Pons (tissue), 1 donor: ENCODE data around the gene DCUN1D1.
"Not testable (repeated sequence)": the region's sequence is repeated elsewhere in the genome, so short reads cannot be mapped to it uniquely, and the experiment has no call there.

Experiments used
- DNase-seq: peaks from one replicate; pipeline ENCODE4 v3.0.0-alpha.2; 2016; ENCODE audit warnings: low spot score

The DCUN1D1 gene

DNA sequence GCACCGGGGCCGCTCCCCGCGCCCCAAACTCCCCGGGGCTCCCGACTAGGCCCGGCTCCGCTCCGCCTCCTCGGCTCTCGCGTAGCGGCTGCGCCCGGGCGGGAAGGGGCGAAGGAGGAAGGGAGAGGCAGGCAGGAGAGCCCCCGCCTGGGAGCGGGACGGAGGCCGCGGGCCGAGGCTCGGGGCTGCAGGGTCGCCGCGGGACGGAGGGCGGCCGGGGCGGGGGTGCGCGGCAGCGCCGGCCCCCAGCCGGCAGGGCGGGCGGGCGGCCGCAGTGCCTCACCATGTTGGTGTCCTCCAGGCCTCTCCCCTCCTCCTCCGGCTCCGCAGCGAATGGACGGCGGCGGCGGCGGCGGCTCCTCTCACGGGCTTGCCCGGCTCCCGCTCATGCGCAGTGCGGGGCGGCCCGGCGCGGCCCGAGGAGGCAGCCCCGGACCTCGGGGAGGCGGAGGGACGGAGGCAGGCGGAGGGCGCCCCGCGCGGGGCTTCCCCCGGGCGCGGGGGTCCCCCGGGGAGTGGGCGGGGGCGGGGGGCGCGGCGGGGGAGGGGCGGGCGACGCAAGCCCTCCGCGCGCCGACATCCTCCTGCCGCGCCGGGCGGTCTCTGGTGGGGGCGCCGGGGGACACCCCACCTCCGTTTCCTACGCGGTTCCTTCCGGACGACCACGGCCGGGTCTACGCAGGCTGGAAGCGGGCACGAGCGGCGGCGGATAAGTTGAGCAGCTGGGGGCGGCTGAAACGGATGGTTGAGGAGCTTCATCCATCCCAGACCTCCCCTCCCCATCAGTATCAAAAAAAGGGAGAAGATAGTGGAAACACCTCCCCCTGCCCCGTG lies at the start of gene DCUN1D1:
Gene DCUN1D1, minus strand, starts transcription at position 335 of the 834 bp plus-strand sequence. Its CDS starts 49 bp downstream, at position 286.
- DNase-seq: peak; percentile 66

DNA sequence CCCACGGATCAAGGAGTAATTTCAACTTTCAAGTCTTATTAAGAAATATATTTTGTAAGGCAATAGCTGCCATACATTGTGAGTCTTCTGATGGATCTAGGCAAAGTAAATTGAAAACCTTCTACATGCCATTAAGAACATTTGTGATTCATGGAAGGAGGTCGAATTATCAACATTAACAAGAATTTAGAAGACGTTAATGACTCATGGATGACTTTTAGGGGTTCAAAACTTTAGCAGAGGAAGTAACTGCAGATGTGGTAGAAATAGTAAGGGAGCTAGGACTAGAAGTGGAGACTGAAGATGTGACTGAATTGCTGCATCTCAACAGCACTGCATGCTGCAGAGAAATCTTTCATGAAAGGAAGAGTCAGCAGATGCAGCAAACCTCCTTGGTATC lies 48.1 kb upstream of the DCUN1D1 start:
- no peak for DNase-seq

DNA sequence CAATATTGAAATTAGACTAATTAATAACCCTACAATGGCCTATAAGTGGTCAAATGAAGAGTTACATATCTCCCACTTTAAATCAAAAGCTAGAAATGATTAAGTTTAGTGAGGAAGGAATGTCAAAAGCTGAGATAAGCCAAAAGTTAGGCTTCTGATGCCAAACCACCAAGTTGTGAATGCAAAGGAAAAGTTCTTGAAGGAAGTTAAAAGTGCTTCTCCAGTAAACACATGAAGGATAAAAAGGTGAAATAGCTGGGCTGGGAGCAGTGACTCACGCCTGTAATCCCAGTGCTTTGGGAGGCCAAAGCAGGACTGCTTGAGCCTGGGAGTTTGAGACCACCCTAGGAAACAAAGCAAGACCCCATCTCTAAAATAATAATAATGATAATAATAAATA lies 46.9 kb upstream of the DCUN1D1 start:
- no peak for DNase-seq

DNA sequence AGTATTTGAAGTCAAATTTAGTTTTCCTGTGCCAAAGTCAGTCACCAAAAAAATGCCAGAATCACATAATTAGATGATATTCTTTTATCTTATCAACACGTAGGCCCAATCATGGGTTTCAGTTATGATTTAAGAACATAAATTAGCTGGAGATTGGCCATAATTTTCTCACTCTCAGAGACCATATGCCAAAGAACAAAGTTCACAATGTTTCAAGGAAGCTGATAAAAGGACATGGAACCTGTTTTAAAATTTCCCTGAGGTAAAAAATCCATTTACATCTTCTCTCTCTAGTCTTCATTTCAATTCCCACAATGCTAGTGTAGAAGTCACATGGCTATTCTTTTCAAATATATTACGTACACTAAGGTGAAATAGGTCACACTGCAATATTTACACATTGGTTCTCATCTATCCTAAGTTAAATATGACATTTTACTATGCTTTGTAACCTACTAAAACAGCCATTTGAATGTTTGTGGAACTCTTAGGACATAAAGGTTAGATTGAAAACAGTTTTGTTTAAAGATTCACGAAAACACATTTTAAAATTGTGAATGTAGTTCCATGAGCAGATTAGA lies 42.7 kb upstream of the DCUN1D1 start:
- DNase-seq: no peak

DNA sequence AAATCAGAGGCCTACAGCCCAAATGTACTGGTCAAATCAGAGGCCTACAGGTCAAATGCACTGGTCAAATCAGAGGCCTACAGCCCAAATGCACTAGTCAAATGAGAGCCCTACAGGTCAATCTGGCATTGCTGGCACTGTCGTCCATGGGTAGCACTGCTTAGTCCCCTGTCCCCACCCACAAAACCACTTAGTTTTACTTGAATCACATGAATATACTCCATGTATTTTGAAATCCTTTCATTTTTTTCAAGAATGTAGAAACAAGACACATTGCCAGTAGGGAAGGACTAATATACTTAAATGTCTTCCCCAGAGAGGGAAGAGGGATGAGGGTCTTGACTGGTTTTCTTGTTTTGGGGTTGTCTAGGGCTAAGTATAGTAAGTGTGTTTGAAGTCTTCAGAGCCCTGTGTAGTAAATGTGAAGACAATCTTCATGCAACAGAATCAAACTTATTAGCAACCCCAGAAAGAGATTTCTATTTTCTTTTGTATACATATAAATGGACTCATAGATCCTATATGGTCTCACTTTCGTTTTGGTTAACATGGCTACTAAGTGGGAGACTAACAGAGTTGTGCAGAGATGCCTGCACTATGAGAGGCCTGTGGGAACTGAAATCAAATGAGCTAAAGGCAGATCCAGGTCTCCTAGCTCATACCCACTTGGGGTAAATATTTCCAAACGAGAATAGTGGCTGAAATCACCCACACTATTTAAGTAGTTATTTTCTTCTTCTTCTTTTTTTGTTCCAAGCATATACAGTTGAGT lies 38.3 kb upstream of the DCUN1D1 start:
- no peak for DNase-seq

DNA sequence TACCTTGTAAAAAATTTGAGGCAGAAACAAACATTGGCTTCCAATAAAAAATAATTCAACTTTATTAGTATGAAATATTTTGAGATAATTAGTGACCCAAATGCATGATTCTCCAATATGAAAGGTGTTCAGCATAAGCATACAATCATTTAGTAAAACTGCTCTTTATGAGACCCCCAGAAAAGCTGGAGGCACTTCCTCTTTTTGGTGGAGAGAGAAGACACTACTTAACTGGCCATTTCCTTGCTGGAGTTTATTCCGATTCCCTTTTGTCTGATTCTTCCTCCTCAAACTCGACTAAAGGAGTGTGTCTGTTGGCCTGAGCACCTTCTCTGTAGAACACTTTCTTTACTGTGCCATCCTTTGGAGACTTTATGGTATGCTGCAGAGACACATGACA lies 34.8 kb upstream of the DCUN1D1 start:
- DNase-seq: no peak

DNA sequence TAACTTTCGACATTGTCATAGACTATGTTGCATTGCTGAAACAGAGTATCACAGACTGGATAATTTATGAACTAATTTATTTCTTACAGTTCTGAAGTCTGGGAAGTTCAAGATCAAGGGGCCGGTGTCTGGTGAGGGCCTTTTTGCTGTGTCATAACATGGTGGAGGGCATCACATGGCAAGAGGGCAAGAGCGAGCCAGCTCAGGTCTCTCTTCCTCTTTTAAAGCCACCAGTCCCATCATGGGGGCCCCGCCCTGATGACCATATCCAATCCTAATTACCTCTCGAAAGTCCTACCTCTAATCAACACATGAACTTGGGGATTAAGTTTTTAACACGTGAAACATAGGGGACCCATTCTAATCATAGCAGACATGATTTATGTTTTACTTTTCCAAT lies 33.5 kb upstream of the DCUN1D1 start:
- DNase-seq: no peak

DNA sequence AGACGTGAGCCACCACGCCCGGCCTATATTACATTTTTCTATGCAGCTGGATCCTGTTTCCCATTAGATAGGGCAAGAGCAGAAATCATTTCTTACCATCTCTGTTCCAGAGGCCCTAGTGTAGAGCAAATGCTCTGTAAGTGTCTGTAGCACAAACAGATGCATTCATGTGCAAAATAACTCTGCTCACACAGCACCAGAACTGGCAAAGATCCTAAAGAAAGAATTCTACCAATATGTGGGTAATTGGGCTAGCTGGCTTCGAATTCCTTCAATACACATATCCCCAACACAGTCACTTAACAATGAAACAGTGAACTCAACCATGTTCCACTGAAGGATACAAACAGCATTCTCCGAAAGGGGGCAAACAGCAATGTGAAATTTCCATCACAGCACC lies 32.7 kb upstream of the DCUN1D1 start:
- DNase-seq: no peak

DNA sequence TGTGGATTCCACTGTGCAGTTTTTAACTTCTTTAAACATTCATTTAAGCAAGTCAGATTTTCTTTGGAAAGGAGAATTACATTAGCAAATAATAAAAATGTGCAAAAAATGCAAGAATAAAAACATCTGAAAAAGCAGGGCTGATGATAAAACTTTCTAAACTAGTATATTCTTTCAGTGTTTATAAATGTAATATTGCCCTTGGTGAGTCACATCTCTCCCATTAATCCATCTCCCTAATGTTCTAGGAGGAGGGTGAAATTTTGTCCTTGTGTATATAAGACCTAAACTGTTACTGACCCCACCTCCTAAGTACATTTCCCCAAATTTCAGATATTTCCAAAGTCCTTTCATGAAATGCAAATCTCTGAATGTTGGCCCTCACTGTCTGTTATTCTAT lies 28.5 kb upstream of the DCUN1D1 start:
- no peak for DNase-seq

DNA sequence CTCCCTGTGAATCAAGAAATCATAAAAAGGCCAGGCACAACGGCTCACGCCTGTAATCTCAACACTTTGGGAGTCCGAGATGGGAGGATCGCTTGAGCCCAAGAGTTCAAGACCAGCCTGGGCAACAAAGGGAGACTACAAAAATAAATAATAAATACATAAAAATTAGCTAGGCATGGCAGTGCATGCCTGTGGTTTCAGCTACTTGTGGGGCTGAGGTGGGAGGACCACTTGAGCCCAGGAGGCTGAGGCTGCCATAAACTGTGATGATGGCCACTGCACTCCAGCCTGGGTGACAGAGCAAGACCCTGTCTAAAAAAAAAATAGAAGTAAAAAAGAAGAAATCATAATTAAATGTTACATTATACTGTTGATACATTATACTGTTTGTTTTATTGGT lies 28.0 kb upstream of the DCUN1D1 start:
- no peak for DNase-seq

DNA sequence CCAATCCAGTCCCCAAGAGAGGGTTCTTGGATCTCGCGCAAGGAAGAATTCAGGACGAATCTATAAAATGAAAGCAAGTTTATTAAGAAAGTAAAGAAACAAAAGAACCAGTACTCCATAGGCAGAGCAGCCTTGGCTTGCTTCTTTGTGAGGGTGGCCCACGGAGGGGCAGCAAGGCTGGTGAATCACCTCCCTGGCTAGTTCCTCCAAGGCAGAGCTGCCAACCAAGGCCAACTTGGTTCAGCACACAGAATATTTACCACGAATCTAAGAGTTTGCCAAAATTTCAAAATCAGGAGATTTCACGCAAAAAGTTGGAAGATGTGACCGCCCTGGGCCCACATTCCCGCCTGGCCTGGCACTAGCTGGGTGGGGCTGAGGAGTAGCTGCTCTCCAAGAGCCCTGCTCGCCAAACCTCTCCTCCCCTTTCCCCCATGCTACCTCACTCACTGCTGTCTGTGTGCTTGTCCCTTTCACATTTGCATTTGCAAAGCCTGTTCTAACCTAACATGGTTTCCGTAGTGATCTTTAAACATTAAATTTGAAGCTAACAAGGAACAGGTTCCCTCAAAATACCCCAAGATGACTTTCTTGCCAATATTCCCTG lies 26.2 kb upstream of the DCUN1D1 start:
- no peak for DNase-seq

DNA sequence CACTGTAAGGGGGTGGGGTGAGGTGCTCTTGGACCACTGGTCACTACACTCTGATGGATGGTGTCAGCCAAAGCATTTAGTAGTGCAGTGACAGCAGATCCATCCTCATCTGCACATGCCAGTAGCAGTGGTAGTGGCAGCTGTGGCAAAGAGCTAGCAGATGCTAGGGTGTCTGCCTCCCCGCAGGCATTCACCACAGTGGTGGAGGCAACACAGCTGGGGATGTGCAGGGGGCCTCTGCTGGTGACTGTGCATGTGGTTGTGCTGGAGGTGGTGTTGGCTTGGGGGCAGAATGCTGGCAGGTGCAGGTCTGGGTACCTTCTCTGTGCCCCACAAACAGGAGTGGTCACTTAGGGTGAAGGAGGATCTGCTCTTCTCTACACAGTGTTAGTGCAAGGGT lies 19.4 kb upstream of the DCUN1D1 start:
- DNase-seq: no peak

DNA sequence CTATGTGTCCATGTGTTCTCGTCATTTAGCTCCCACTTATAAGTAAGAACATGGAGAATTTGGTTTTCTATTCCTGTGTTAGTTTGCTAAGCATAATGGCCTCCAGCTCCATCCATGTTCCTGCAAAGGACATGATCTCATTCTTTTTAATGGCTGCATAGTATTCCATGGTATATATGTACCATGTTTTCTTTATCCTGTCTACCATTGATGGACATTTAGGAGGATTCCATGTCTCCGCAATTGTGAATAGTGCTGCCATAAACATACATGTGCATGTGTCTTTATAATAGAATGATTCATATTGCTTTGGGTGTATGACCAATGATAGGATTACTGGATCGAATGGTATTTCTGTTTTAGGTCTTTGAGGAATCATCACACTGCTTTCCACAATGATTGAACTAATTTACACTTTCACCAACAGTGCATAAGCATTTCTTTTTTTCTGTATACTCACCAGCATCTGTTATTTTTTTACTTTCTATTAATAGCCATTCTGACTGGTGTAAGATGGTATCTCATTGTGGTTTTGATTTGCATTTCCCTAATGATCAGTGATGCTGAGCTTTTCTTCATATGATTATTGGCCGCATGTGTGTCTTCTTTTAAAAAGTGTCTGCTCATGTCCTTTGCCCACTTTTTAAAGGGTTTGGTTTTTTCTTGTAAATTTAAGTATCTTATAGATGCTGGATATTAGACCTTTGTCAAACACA lies 13.3 kb upstream of the DCUN1D1 start:
- DNase-seq: not testable (repeated sequence)

DNA sequence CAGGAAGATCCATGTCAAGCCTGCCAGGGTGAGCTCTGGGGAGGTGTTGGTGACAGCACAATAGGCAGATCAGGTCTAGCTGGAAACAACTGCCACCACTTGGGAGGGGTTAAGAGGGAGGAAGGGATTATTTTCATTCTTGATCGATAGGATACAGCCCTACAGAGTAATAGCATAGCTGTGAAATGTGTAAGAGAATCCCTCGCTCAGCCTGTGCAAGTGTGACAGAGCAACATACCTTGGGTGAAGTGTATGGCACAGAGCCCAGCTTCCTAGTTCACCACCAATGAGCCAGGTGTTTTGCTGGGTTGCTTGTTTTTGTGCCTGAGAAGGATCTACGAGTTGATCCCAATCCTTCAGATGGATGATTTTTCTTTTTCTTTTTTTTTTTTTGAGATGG lies 9.2 kb upstream of the DCUN1D1 start:
- DNase-seq: no peak

DNA sequence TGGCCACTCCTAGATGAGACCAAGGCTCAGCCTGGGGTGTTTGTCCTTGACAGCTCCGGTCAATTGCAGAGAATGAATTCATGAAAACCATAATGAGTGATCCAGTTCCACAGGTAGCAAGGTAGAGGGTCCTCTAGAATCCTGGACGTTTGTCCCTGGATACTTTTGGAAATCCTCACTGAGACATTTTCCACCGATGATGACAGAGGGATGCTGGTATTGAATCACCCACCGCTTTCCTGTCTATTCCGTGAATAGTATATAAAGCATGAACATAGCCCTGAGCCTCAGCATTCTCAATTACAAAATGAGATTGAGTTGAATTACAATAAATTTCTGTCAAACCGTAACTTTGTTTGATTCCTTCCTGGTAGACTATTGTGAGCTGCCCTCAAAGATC lies 5.7 kb upstream of the DCUN1D1 start:
- no peak for DNase-seq

DNA sequence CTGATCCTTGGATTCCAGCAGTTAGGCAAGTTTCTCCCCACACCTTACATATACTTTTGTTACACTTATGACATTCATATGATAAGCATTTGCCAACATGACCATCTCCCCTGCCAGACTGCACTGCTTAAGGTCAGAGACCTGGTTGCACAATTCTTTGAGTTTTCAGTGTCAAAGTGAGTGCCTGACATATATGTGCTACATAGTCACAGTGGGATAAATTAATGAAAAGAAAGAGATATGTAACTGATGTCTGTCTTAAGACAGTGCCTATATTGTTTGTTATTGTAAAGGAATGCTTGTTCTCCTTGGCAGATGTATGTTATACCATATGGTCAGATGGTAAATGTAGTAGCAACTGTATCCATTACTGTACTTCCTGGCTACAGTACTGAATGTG lies 3.5 kb upstream of the DCUN1D1 start:
- DNase-seq: no peak

DNA sequence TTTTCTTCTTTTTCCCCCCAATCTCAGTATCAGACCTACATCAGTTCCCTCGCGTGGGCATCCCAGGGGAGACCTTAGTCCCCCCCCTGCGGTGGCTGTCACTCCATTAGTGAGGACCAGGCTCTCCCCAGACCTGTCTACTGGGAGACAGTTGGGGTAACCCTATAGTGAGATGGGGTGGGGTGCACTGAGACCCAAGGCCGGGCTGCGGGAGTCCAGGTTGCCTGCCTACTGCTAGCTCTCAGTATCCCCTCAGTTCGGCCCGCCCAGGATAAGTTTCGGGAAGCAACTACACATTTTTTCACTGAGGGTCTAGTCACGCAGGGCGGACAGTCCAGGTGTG lies 671 bp upstream of the DCUN1D1 start:
- DNase-seq: no peak

DNA sequence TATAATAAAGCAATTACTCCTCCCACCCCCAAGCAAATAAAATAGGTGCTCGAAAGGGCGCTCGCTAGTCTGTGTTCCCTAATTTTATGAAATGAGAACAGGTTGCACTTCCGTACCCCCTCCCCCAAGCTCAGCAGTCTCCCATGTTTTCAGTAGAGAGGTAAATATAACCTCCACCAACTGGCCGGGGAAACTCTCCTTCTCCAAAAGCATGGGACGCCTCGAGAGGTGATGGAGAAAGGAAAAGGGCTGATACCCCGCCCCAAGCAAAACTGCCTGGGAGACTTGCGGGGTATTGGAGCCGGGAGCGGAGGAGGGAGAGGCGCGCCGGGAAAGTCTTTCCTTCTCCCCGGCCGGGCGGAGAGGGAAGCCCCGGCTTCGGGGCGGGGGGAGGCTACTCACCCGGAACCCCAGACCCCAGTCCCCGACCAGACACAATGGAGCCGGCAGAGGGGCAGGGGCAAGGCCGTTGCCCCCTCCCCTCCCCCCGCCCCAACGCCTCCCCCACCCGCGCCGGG lies 605 bp downstream of the DCUN1D1 start:
- peak; percentile 36 for DNase-seq

DNA sequence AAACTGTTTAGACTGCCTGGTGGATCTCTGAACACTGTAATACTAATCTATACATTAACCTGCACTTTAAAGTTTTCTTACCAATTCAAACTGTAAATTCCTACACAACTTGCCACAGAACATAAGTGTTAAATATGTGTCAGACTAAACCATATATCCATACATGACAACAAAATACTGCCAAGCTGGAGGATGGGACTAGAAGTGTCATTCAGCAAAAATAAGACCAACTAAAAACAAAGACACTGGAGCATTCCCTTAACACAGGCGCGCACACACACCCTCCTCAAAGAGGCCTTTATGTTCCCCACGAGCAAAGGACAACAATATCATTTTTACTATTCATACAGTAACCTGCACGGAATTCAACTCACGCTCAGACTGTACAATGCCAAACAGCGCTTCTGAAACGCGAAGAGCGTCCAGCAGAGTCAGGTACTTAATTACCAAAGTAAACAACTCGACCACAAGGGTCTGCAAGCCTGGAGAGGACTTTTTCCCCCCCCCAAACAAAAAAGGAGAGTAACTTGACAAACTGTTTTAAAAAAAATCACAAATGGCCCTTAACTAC lies 1.1 kb downstream of the DCUN1D1 start:
- peak; percentile 64 for DNase-seq

DNA sequence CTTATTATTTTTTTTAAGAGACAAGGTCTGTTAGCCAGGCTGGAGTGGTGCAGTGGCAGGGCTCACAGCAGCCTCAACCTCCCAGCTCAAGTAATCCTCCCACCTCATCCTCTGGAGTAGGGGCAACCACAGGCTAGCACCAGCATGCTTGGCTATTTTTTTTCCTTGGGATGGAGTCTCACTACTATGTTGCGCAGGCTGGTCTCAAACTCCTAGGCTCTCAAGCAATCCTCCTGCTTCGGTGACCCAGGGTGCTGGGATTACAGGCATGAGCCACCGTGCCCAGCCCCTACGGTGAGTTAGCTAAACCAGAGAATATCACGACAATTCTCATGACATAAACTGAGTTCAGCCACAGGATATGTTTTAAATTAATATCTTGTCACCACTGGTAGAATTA lies 2.0 kb downstream of the DCUN1D1 start:
- DNase-seq: no peak

DNA sequence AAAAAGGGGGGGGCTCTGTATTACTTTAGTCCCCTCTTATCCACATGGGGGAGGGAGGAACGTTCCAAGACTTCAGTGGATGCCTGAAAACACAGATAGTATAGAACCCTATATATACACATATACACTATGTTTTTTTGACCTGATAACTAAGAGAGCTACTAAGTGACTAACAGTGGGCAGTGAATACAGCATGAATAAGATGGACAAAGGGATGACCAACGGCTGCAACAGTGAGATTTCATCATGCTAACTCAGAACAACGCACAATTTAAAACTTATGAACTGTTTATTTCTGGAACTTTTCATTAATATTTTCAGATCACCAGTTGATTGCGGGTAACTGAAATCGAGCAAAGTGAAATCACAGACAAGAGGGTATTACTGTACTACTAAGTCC lies 7.3 kb downstream of the DCUN1D1 start:
- DNase-seq: no peak

DNA sequence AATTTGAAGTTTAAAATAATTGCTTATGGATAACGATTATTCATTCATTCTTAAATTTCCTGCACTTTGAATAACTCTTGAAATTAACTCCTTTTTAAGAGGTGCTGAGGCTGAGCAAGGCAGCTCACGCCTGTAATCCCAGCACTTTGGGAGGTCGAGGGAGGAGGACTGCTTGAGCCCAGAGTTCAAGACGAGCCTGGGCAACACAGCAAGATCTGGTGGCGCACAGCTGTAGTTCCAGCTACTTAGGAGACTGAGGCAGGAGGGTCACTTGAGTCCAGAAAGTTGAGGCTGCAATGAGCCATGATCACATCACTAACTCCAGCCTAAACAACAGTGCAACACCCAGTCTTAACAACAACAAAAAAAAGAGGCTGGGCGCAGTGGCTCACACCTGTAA lies 8.0 kb downstream of the DCUN1D1 start:
- DNase-seq: no peak
